HG03159 (cell line): ENCODE data around the gene IL21R.

ENCODE experiments used
- ATAC-seq: cut with Tn5 transposase; IDR thresholded peaks from one replicate; pipeline ENCODE4 v1.9.1; 2021; ENCODE audit warnings: mild to moderate bottlenecking, moderate library complexity; ENCODE audit not compliant: unreplicated experiment

IL21R gene

DNA sequence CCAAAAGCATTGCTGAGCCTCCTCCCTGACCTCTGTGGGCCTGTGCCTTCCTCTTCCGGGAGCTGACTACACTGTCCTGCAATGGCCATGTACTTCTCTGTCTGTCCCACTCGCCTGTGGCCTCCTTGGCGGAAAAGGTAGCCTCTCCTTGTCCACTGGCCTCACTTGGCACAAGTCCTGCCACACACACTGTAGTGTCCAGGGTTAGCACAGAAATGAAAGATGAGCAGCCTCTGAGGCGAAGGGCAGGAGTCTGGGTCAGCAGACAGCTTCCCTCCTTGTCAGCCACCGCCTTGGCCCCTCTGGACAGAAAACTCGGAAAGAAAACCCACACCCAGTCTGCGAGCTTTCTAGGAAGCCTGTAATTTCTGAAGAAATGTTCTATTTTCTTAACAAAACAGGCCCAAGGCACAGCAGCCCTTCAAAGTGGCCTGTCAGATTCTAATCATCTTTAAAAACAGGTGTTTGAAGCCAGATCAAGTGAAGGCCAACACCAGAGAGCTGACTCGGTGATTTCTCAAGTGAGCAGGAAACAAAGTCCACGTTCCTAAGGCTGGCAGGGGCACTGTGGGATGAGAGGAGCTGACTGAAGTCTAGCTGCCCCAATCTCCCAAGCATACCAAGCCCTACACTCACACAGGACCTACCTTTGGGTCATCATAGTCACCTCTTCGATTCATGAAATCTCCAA is 80.6 kb downstream of the IL21R start:
- no peak for ATAC-seq

DNA sequence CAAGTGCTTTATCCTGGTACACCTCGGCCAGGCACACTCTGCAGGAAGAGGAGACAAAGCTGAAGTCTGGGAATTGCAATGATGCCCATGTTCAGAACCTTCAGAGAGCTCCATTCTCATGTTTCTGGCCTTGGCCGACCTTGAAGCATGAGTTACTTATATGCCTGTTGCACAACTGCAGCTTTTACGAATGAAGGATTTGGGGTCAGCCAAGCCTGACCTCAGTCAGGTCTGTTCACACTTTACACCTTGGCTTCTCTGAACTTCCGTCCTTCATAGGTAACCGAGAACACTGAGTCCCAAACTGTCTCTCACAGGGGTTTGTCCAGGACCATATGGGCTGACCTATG is 81.1 kb downstream of the IL21R start:
- ATAC-seq, result no peak

DNA sequence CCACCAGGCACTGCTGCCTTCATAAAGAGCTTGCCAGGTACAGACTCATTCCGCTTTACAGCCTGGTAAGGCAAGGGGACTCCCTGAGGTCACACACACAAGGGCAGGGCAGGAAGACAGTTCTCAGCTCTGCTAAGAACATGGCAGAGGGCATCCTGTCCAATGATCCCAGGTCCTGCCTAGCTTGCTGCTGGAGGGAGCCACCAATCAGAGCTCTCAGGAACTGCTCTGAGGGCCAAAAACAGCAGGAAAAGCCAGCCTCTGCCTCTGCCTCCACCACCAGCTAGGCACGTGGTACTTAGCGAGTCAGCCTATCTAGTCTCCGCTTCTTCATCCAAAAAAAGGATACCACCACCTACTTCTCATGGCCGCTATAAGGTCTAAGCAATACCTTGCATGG is 81.7 kb downstream of the IL21R start:
- no peak for ATAC-seq

GRCh38 chr16:27485126-27485525 is 83.2 kb downstream of the IL21R start:
- ATAC-seq, result no peak

DNA sequence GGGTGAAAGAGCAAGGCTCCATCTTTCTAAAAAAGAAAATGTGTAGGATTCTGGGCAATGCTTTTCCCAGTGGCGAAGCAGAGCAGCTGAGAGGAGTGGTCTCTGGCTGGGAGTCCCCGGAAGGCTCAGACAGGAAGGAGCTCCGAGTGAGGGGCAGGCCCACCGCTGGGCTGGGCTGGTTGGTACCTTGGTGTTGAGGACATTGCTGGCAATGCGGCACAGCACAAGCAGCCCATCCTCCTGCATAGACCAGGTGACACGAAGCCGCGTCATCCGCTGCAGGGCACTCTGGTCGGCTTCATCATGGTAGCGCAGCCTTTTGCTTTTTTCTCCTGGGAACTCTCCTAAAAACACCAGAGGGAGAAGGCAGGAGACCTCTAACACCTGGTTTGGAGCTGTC is 83.8 kb downstream of the IL21R start:
- no peak for ATAC-seq

DNA sequence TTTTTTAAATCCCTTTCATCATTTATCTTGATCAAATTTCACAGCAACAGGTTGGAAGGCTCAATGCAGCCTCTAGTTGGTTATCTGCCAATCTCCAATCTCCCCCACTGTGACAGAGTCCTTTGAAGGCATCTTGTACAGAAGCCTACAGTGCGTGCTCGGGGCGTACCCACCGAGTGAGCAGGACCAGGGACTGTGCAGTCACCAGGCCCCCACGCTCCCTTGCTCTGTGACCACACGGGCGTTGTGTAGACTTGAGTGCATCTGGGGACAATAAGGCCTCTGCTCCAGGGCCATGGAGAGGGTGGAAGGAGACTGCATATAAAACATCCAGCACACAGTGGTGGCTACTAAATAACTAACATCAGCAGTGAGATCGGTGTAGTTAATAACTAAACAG is 84.4 kb downstream of the IL21R start:
- ATAC-seq, result no peak

DNA sequence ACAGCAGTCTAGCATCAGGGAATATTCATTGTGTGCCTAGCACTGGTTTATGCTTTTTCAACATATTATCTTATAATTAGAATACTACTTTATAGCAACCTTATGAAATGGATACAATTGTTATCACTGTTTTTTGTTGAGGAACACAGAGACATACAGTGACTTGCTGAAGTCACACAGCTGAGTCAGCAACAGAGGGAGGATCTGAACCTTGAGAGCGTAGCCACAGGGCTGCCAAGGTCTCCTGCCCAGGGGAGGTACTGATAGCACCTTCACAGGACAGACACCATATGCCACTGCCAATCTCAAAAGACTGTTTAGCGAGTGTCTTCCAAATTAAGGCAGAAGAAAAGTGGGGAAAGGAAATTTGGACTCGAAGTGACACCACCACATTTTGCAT is 84.8 kb downstream of the IL21R start:
- ATAC-seq, result no peak

DNA sequence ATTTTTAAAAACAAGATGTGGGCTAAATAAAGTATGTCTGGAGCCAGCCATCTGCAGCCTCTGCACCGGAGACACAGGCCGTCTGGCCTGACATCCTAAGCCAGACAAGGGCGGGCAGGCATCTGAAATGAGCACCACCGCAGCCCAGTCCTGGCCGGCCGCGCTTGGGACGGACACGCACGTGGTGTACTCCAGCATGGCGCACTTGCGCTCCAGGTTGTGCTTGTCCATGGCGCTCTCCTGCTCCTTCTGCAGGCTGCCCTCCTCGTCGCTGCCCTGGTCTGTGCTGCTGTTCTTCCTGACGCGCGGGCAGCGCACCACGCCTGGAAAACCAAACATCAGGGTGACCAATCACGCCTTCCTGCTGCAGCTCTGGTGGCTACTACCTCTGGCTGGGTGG is 87.4 kb downstream of the IL21R start:
- no peak for ATAC-seq

DNA sequence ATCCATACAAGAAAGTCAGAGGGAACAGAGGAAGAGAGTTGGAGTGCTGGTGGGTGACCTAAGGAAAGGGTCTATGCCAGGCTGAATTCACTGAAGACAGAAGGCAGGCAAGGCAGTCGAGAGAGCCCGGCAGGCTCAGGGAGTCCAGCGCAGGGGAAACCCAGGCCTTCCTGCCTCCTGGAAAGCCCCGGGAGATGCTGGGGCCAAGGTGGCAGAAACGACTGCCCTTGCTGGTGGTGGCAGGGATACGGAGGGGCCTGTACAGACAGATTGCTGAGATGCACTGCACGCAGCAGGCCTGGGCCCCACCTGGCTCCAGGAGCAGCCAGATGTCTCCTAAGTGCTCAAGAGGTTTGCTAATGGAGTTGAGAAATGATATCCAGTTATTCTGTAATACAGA is 87.9 kb downstream of the IL21R start:
- no peak for ATAC-seq

GRCh38 chr16:27491894-27492587 is 90.1 kb downstream of the IL21R start:
- no peak for ATAC-seq

DNA sequence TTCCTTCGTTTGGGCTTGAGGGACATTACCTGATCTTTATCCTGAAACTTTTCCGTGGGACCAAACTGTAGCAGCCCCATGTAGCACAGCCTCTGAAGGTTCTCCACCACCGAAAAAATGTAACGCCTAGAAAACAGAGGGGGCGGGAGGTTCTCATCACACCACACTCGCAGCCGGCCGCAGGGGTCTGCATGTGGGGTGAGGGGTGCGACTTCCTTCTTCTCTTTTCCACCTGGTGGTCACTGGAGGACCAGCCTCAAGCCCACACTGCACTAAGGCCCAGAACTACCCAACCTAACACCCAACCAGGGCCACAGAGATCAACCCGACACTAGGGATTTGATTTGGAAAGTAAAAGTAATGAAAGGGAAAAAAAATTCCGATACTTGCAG is 90.6 kb downstream of the IL21R start:
- no peak for ATAC-seq

- no peak for ATAC-seq
Measured at GRCh38 chr16:27495191-27495590, 93.2 kb downstream of the IL21R start.

DNA sequence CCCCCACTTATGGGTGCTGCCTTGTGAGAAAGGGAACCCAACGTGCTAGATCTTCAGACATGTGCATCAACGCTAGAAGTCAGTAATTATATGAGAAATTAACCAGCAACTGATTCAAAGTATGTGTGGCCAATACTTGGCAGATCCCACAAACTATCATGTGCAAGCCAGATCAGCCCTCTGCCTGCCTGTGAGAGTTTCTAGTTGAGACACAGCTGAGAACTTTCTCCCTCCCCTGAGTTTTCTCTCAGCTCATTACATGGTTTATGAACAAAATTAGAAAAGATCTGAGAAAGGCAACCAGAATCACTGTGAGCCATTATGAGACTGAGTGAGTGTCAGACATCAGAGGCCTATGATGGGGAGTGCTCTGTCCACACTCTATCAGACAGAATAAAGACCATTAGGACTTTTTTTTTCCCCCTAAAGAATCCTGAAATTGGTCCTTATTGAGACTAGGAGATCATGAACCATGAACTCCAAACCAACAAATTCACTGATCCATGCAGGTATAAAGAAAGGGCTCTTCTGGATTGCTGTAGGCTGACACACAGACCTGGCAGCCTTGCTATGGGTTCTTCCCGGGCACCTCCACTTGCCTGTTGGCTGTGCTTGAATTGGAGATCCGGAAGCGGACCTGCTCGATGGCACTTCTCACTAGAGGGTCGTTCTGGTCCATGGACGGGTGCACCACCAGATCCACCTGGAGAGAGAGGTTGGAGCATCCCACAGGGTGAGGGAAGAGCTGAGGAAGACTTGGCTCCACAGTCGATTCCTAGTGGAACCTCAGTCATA is 96.3 kb downstream of the IL21R start:
- ATAC-seq, result no peak

DNA sequence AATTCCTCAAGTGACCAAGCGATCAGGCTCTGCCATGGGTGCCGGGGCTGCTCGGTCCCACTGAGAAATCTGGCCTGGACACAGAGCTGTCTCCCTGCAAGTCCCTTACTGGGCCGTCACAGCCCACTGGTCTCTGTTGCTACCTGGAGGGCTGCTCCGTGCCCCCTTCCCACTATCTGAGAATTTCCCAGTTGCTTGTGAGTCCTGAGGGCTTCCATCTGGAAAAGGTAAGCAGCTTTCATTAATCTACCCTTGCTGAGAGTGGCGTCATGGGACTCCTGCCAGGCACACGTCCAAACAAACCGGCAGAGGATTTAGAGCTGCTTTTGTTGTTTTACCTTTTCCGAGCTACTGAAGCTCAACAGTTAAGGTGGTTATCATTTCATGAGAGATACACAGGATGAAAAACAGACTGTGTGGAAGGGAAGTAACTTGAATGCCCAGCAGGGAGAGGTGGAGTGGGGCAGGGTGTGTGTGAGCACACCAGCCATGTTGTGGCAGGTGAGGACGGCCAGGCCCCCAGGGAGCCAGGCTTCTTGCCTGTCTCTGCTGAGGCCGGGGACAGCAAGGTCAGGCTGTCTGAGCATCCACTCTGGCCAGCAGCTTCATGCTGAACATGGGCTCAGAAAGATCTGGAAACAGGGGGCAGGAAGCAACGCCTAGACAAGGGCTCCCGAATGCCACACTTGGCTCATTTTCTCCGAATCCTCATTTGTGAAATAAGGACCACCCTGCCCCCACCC is 97.1 kb downstream of the IL21R start:
- no peak for ATAC-seq

DNA sequence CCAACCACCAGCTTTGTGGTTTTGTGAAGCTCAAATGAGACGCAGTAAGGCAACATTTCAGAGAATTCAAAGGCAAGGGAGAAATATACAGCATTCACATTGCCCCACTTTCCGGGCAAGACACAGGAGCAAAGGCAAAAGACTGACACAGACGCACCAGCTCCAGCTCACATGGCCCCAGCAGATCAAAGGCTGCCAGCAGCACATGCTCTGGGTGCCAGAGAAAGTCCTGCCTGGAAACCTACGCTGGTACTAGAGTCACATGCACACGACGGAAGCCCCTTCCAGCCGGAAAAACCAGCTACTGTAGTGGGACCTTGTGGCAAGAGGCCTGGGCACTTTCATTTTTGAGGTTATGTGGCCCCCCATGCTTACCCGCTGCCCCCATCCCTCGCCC is 97.7 kb downstream of the IL21R start:
- no peak for ATAC-seq

DNA sequence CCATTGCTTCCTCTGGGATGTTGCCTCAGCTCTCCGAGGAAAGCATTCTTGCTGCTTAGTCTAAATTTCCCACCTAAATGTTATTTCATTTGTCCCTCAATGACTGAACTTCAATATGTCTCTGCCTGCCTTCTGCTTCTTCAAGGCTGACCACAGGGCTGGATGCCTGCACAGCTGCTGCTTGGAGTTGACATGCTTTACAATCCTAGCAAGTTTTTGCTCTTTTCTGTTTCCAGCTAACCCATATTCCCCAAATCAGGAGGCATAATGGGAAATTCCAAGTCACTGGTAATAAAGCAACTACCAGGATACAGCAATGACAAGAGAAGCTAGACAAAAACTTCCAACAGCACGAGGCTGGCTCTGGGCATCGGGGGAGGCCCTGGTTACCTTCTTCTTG is 98.8 kb downstream of the IL21R start:
- ATAC-seq, result no peak
